Liver (tissue), 3 donors: ENCODE measurements around the gene ERV3-1.
"Not testable (repeated sequence)": the region's sequence is repeated elsewhere in the genome, so short reads cannot be mapped to it uniquely, and the experiment has no call there.

ENCODE experiments used
- EGR1 ChIP-seq, 2 donors: IDR thresholded peaks; 2 replicates each; pipeline ENCODE4 v1.6.1; 2016 to 2018; ENCODE audit warnings: antibody characterized with exemption in 2 of 2, low read depth in 2 of 2
- GABPA ChIP-seq, 2 donors: IDR thresholded peaks in 1 of 2; conservative IDR thresholded peaks in 1 of 2; 2 replicates each; pipeline ENCODE4 v1.6.1; 2016; ENCODE audit warnings: antibody characterized with exemption in 2 of 2, mild to moderate bottlenecking in 1 of 2, moderate library complexity in 1 of 2
- JUND ChIP-seq, 2 donors: IDR thresholded peaks; 2 replicates each; pipeline ENCODE4 v1.6.1; 2016; ENCODE audit warnings: antibody characterized with exemption in 2 of 2
- RAD21 ChIP-seq, 2 donors: IDR thresholded peaks; 2 replicates each; pipeline ENCODE4 v1.6.1; 2016; ENCODE audit warnings: antibody characterized with exemption in 2 of 2, mild to moderate bottlenecking in 2 of 2
- RXRA ChIP-seq, 2 donors: IDR thresholded peaks; 2 replicates each; pipeline ENCODE4 v1.6.1; 2017 to 2018; ENCODE audit warnings: antibody characterized with exemption in 2 of 2, mild to moderate bottlenecking in 1 of 2
- SP1 ChIP-seq: IDR thresholded peaks from 2 replicates; pipeline ENCODE4 v1.6.1; 2018; ENCODE audit warnings: antibody characterized with exemption, mild to moderate bottlenecking
- TAF1 ChIP-seq: conservative IDR thresholded peaks from 2 replicates; pipeline ENCODE4 v1.6.1; 2016; ENCODE audit warnings: antibody characterized with exemption, mild to moderate bottlenecking
- YY1 ChIP-seq: IDR thresholded peaks from 2 replicates; pipeline ENCODE4 v1.6.1; 2016; ENCODE audit warnings: antibody characterized with exemption, mild to moderate bottlenecking
- TF ChIP-seq, protein P1 (sequence below): IDR thresholded peaks from 2 replicates; pipeline ENCODE4 v1.6.1; 2016; ENCODE audit warnings: antibody characterized with exemption
- TF ChIP-seq, protein P2 (sequence below): fragments of 150-350 bp; IDR thresholded peaks from 2 replicates; pipeline ENCODE4 v1.5.1; 2017; ENCODE audit warnings: improper control_type of control experiment, low read depth, low read length; ENCODE audit not compliant: missing input control
- TF ChIP-seq, protein P3 (sequence below): IDR thresholded peaks from 2 replicates; pipeline ENCODE4 v1.6.1; 2016; ENCODE audit warnings: antibody characterized with exemption
- donor health status: healthy.
- donor health status: healthy.

DNA sequence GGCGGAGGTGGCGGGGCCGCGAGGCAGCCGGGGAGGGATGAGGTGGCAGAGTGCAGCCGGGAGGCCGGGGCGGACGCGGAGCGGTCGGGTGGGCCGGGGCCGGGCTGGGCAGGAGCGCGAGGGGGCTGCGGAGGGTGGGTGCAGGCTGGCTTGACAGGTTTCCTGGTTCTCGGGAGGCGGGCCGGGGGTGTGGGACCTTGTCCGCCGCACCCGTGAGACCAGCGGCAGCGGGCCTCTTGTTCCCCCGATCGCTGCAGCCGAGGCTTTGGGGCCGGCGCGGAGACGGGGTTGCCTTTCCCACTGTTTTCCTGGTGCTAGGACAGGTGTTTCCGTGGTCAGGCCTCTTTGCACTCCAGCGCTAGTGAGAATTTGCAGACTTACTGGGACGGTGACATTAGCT, 32.3 kb upstream of the ERV3-1 start:
- not testable (repeated sequence) for TF ChIP-seq EGR1 (IDR thresholded peaks at IDR 0.05; ENCODE audit: low read depth in 2 of 2); RXRA (IDR thresholded peaks at IDR 0.05); GABPA (IDR thresholded peaks at IDR 0.05 in 1 of 2, conservative IDR thresholded peaks at IDR 0.05 in 1 of 2); TAF1; SP1; YY1; JUND (IDR thresholded peaks at IDR 0.05); RAD21 (IDR thresholded peaks at IDR 0.05)
- TF ChIP-seq, protein P1, sequence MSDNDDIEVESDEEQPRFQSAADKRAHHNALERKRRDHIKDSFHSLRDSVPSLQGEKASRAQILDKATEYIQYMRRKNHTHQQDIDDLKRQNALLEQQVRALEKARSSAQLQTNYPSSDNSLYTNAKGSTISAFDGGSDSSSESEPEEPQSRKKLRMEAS, result not testable (repeated sequence)
- TF ChIP-seq, protein P2, sequence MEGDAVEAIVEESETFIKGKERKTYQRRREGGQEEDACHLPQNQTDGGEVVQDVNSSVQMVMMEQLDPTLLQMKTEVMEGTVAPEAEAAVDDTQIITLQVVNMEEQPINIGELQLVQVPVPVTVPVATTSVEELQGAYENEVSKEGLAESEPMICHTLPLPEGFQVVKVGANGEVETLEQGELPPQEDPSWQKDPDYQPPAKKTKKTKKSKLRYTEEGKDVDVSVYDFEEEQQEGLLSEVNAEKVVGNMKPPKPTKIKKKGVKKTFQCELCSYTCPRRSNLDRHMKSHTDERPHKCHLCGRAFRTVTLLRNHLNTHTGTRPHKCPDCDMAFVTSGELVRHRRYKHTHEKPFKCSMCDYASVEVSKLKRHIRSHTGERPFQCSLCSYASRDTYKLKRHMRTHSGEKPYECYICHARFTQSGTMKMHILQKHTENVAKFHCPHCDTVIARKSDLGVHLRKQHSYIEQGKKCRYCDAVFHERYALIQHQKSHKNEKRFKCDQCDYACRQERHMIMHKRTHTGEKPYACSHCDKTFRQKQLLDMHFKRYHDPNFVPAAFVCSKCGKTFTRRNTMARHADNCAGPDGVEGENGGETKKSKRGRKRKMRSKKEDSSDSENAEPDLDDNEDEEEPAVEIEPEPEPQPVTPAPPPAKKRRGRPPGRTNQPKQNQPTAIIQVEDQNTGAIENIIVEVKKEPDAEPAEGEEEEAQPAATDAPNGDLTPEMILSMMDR, result not testable (repeated sequence)
- TF ChIP-seq, protein P3, sequence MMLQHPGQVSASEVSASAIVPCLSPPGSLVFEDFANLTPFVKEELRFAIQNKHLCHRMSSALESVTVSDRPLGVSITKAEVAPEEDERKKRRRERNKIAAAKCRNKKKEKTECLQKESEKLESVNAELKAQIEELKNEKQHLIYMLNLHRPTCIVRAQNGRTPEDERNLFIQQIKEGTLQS, result not testable (repeated sequence)
